ENCODE data around the gene RPGRIP1L.
A peak's percentile ranks its signal among the peaks of the same experiment; 100 is the strongest.
"Not testable (repeated sequence)": the region's sequence is repeated elsewhere in the genome, so short reads cannot be mapped to it uniquely, and the experiment has no call there.

Gene RPGRIP1L

DNA sequence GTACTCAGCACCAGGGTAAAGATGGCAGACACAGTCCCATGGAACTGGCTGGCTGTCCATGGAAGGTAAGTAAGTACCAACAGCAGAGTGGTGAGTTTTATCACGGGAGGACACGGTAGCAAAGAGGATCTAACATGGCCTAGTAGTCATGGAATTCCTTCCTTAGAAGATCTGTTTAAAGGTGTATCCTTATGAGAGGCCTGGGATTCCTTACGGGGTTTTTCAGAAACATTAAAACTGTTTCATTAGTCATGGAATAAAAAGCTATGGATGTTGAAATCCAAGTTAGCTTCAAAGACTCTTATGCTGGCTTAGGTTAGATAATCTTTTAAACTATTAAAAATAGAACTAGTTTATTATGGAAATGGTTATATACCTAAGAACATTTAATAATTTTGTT is 7.7 kb upstream of the RPGRIP1L start:
- DNase-seq: no peak

DNA sequence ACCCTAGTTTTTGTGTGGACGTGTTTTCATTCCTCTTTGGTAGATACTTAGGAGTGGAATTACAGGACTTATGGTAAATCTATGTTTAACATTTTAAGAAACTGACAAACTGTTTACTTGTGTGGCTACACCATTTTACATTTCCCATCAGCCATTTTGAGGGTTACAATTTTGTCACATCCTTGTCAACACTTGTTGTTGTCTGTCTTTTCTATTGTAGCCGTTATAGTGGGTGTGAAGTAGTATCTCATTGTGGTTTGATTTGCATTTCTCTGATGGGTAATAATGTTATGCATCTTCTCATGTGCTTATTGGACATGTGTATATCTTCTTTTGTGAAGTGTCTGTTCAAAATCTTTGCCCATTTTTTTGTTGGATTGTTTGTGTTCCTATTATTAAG is 4.8 kb upstream of the RPGRIP1L start:
- no peak for DNase-seq

DNA sequence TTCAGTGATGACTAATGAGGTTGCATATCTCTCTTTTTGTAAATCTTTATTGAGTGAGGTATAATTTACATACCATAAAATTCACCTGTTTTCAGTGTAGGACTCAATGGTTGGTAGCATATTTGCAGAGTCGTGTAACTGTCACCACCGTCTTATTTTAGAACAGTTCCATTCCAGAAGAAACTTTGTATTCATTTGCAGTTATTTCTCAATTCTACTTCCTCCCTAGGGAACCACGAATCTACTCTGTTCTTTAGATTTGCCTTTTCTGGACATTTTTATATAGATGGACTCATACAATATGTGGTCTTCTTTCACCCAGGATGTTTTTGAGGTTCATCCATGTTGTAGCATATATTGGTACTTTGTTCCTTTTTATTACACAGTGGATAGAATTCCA is 4.0 kb upstream of the RPGRIP1L start:
- DNase-seq: peak; percentile 13 to 15

DNA sequence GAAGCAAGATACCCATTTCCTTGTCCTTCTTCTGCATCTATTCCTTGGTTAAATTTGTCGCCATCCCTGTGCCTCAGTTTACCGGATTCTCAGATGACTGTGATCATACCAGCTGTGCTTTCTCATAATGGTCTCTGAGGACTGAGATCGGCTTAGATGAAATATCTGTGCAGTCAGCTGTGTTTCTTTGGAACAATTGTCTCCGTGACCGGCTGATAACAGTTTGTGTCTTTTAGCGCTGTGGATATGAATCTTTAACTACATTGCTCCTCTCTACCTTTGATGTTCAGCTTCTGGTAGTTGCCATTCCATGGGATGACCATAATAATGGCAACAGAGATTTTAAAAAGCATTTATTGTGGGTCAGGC is 770 bp upstream of the RPGRIP1L start:
- no peak for DNase-seq

DNA sequence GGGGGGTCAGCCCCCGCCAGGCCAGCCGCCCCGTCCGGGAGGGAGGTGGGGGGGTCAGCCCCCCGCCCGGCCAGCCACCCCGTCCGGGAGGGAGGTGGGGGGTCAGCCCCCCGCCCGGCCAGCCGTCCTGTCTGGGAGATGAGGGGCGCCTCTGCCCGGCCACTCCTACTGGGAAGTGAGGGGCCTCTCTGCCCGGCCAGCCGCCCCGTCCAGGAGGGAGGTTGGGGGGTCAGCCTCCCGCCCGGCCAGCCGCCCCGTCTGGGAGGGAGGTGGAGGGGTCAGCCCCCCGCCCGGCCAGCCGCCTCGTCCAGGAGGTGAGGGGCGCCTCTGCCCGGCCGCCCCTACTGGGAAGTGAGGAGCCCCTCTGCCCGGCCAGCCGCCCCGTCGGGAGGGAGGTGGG is 5.4 kb downstream of the RPGRIP1L start:
- DNase-seq: not testable (repeated sequence)

DNA sequence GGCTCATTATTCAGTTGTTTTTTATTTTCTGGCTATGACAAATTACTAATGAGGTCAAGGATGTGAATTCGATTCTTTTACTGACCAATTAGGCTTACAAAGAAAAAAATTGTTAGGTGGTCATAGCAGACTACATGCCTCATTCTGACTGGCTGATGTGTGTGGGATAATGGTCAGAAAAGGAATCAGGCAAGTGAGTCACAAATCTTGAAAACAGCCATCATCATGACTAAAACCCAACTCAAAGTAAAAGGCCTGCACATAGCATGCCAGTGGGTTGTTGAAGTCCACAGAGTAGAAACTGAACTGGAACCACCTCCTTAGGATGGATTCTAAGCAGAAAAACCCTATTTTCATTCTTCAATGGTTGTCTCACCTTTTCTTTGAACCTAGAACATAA is 8.6 kb downstream of the RPGRIP1L start:
- no peak for DNase-seq

DNA sequence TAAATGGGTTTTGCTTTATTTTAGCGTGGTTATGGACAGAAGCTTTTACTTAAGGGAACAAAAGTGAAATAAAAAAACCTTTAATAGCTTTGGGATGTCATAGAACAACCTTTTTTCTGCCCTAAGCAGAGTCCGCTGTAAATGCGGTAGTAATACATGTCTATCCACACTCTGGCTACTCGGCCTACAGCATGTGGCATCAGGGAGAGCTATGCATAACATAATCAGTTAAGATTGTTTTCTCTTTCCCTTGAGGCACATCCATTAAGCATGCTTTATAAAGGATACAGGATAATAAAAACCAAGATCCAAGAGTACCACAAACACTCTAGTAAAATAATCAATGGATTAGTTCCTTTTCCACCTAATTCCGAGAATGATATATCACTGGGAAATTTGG is 10.3 kb downstream of the RPGRIP1L start:
- no peak for DNase-seq

DNA sequence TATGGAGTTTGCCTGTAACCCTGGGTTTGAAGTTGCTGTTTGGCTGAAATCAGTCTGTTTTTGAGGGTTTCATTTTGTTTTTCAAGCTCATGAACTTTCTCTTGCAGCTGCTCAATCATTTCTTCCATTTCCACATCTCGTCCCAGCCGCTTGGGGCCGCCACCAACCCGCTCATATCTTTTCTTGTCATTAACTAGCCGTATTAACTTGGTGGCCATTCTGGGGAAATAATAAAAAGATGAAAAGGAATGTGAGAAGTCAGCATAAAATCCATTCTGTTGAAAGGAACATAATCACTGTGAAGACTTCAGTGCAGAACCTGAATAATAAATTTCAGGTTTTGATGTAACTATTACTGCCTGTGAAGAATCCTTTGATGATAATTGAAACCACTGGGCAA is 11.5 kb downstream of the RPGRIP1L start:
- DNase-seq: no peak

DNA sequence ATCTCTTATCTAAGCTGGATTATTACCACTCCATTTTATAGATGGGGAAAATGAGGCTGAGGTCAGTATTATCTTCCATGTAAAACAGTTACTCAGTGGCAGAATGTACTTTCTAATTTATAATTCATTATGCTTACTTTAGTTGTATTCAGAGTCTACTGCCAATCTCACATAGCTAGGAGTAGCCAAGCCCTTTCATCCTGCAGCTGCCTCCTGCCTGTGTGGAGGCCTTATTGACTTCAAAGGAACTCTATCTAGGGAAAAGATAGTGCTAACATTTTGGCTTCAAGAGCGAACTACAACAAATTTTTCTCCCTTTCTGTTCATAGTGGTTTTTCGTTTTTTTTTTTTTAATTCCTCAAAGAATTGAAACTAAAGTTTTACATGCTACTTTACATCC is 12.9 kb downstream of the RPGRIP1L start:
- DNase-seq: no peak

DNA sequence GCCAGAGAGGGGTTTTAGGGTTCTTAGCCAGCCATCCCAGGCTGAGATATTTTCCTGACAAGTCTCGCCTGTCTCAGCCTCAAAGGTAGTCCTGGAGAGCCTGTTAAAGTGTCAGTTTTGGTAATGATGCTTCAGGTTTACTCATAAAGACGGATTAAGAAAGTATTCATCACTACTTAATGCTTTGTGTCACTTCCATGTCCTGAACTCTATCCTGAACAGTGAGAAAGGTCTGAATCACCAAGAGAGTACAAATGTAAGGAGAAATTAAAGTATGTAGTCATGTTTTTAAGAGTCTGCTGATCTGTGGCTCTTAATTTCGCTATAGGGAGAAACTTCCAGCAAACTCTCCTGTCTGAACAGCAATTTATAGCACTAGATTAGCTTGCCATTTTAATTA is 14.0 kb downstream of the RPGRIP1L start:
- no peak for DNase-seq

DNA sequence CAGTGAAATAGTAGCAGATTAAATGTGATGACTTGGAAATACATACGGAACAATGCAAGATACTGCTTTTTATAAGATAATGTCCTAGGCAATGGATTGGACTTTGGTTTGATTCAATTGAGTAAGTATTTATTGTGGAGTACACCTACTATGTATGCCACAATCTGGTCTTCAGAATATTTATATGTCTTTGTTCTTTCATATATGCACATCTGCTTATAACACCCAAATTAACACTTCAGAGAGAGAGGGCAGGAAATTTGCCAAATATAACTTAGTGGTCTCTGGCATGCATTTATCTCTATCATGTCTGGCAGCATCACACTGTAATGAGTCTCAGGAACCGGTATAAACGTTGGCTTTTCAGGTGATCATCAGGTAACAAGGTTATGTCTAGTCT is 16.9 kb downstream of the RPGRIP1L start:
- no peak for DNase-seq

DNA sequence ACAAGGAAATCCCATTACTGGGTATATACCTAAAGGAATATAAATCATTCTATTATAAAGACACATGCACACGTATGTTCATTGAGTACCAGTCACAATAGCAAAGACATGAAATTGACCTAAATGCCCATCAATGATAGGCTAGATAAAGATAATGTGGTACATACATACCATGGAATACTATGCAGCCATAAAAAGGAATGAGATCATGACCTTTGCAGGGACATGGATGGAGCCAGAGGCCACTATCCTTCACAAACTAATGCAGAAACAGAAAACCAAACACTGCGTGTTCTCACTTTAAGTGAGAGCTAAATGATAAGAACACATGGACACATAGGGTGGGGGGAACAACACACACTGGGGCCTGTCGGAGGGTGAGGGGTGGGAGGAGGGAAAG is 18.3 kb downstream of the RPGRIP1L start:
- DNase-seq: not testable (repeated sequence)

DNA sequence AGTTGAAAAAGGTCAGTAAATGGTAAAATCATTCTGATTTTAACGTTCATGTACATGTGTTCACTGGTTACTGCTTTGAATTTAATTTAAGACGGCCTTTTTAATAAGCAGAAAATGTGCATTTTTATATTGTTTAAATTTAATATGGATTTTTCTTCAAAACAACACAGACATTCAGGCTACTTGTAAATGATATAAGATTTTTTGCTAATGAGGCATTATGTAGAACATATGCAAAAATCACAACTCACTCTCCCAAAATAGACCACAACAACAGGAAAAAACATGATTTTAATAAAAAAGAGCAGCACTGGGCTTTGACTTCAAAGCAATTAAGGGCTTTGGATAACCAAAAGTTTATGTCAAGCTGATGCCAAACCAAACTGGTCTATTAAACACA is 22.3 kb downstream of the RPGRIP1L start:
- DNase-seq: no peak

DNA sequence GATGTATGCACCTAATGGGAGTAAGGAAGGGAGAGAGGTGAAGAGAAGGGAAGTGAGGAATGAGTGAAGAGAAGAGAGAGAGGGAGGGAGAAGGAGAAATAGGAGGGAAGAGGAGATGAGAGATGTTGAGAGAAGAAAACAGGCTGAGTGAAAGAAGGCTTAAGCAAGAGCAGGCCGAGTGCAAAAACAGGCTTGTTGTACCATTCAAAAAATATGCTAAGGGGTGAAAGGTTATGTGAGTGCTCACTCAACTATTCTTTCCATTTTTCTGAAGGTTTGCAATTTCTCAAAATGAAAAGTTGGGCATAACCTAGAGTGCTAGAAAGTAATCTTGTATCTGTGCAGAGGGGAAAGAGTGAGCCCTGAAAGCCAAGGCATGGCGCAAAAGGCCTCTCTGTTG is 22.9 kb downstream of the RPGRIP1L start:
- no peak for DNase-seq

DNA sequence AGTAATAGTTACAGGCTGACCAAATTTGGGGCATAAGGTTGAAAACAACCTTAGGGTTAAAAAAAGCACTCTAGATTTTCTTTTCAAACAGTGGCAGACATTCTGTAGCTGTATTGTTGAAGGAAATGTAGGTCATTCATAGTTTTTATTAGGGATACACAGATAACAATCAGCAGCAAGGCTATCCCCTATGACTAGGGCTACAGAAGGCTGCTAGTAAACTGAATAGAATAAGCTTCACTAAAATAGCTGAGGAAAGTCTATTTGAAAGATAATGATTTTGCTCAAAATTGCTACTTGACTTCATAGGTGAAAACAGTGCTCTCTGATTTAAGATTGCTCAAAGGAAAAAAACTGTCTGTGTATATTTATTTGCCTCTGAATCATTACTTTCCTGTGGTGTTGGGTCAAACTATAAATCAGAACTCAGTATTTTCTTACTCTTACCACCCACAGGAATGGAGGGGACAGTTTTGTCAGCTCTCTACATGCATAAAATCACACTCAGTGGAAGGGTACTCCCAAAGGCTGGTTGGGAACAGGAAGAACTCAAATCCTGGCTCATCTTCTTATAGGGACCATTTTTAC is 24.8 kb downstream of the RPGRIP1L start:
- no peak for DNase-seq

DNA sequence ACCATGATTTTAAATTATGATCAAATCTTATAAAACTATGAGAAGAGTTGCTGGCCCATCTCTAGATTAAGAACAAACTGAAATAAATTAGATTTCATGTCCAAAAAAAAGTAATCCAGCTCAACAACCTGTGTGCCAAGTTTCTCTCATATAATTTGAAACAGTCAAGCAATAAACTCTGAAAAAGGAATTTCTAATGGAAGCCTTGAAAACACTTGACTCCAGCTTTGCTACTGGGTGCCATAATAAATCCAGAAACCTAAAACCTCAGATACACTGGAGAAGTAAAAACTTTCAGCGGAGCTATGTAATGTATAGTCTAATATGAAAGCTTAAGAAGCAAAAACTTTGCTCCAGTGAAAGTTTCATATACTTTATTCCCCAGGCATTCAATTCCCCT is 25.5 kb downstream of the RPGRIP1L start:
- no peak for DNase-seq

DNA sequence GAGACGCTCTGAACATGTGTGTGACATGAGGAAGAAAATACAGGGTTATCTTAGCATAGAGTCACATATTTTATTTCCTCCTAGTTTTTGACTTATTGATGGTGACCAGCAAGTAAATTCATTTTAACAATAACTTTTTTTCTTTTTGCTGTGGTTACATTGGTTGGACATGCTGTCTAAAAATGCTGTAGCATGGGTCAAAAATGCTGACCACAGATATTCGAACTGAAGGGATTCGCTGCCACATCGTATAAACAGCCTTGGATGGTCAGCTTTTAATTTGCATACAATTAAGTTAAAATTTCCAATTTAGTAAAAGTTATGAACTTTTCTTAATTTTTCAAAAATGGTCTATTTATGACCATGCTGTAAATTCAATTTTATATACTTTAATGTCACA is 30.5 kb downstream of the RPGRIP1L start:
- no peak for DNase-seq

DNA sequence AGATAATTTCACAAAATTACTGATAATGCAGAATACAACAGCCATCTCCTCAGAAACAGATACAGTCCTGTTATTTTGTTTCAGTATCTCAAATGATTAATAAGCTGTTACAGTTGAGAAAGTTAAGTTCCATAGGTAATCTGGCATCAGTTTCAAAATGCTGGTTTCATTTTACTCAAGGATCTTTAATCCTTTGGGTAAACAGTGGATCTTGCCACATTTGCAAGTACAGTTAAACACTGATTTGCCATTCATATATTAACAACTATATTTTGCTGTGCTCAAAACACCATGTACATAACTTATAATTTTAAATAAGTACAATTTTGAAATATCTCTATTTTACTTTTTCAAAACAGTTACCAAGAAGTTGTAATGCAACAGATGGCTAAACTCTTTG is 31.2 kb downstream of the RPGRIP1L start:
- no peak for DNase-seq

DNA sequence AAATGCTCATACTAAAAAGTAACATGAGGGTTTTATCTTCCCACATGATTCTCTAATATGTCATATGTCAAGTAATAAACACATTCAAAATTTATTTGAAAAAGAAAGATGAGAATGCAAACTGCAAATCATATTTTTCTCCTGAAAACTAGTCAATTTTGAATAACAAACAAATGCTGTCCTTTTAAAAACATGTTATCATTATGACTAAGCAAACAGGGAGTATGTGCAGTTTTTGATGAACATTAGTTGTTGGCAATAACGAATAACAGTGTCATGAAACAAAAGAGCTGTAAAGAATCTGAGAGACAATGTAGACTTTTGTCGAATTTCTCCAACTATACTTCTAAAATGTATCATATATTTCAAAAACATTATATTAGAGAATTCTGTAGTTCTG is 34.8 kb downstream of the RPGRIP1L start:
- no peak for DNase-seq

DNA sequence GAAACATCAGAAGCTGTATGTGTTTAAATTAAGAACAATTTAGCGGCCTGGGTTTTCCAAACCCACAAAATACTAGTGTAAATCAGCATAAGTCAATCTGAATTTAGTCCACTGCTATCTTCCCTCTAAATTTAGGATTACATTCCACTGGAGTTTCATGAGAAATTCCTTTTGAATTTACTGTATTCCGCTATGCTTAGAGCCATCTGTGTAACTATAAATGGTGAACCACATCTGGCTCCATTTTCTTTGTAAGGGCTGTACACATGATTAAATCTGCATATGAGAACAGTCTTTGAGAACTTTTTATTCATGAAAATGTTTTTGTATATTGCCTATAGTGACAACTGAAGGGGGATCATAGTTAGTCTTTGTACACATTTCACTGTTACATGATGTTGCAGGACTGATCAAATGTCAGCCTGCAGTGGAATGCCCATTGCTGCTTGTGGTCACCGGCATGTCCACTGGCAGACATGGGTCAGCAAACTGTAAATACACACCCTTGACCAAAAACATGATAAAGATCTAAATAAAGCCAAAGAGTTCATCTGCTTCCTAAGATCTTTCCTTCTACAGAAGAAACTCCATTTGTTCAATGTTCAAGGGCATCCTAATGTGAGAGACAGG is 36.8 kb downstream of the RPGRIP1L start:
- DNase-seq: no peak

DNA sequence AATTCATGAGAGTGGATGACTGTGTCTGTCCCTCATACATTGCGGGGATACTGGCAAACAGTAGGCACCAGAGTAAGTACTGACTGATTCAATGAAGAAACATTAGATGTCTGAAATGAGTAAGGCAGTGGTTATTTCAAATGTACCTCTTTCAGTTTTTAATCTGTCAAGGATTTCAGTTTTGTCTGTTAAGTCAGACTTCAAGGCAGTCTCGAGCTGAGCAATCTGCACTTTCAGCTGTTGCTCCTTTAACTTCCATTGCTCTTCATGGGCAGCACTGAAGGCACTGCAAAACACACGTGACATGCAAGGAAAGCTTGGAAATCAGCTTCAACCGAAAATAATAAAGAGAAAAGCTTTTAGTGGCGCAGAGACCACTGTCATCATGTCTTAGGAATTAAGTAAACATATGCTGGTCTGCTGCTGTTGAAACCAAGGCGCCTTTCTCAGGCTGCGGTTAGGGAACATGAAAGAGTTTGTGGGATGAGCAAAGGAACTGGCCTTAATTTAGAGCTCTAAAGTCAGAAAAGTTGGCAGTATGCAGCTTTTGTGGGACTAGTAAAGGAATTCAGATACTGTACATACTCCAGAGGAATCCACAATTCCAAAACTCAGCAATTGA is 38.8 kb downstream of the RPGRIP1L start:
- no peak for DNase-seq

DNA sequence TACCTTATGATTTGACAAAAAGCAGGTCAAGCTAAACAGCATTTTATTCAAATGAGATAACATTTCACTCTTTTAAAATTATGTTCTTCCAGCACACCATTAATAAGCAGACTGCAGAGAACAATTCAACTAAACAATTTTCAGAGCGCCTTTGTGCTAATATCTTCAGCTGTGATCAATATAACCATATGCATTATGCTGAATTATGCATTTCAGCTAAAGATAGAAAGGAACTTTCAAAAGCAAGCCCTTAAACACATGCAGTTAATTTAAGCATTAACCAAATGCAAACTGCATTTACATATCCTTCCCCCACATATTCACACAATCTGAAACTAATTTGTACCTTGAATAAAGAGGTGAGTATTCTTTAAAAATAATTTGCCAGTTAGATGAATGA is 41.6 kb downstream of the RPGRIP1L start:
- no peak for DNase-seq

DNA sequence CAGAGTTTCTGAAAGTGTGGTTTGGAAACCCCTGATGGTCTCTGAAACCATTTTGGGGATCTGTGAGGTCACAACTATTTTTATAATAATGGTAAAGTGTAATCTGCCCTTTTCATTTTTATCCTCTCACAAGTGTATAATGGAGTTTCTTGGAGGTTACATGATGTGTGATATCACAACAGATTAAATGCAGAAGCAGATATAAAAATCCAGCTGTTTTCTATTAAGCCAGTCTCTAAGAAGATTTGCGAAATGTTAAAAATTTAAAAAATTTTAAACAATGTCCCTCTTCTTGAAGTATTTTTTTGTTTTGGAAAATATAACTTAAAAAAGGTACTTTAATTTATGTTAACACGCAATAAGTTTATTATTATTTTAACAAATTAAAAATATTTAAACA is 48.7 kb downstream of the RPGRIP1L start:
- DNase-seq: no peak

DNA sequence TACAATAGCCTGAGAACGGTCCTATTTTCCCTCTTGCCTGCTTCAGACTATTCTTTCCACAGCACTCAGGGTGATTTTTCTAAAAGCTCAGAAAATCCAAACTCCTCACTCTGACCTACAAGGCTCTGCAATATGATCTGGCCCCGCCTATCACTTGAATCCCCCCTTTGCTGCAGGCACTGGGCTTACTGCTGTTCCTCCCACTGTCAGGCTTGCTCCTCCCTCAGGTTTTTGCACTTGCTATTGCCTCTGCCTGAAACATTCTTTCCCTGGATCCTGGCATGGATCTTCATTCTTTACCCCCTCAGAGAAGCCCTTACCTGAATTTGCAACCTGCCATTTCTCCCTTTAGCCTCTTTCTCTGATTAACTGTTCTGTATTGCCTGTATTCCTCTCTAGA is 52.3 kb downstream of the RPGRIP1L start:
- DNase-seq: no peak

DNA sequence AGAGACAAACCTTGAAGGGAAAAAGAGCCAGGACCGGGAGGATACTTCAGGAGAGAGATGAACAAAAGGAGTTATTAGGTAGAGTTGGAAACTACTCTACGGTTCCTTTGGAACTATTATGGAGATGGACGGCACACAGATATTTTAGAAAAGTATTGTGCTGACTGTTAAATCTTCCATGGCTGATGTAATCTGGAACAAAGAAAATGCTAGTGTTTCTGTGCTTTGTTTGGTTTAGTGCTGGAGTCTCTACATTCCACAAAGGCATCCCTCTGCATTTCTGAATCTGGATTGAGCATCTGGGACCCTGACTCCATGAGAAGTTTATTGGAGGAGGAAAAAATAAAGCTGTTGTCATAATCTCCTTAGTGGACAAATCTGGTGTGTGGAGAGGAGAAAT is 57.2 kb downstream of the RPGRIP1L start:
- no peak for DNase-seq

Measured in Kasumi-1 (cell line).